Heart left ventricle (tissue), 13 donors: ENCODE results near the gene TFAP2C.

Source experiments
- POLR2A ChIP-seq, 2 donors: fragments of 450-650 bp; IDR thresholded peaks; one replicate each; pipeline ENCODE4 v1.6.1; 2017; ENCODE audit warnings: antibody characterized with exemption in 2 of 2, mild to moderate bottlenecking in 2 of 2, moderate library complexity in 2 of 2
- TF ChIP-seq, protein P1 (sequence below), 12 donors: fragments of 200-600 bp; sonication (generic) in 4 of 12; IDR thresholded peaks; one replicate each; pipeline versions ENCODE4 v1.5.0 to v1.8.0; 2018 to 2022; ENCODE audit warnings: antibody characterized with exemption in 12 of 12, mild to moderate bottlenecking in 5 of 12
- donor health status: ischemic (EF 13 %, LVEDD 7.1; RV severe dilation, severe dysfunction).
- donor health status: DM: no; HTN: yes; CAD: no.
- donor health status: DM: no; HTN: no; CAD: no.
- donor health status: ischemic (EF 25% LVEDD 6.9; RV normal size, moderate dysfunction).
- donor health status: ischemic (EF 25% LVEDD 5.7; RV mildly dilated, moderate dysfunction).
- donor health status: ischemic (EF 35%, LVEDD 5.7; RV mildly dilated, moderate dysfunction).
- donor health status: nonischemic (EF 11% LVEDD 7.7; RV severe dilation, severe dysfunction).
- donor health status: DM: yes; HTN: yes; CAD: no.
- donor health status: PGD.
- donor health status: ischemic (EF 29% LVEDD 5.4; RV normal size, mild dysfunction).
- donor health status: nonischemic (EF 23%, LVEDD 6.1; RV moderate dilation, normal function).

DNA sequence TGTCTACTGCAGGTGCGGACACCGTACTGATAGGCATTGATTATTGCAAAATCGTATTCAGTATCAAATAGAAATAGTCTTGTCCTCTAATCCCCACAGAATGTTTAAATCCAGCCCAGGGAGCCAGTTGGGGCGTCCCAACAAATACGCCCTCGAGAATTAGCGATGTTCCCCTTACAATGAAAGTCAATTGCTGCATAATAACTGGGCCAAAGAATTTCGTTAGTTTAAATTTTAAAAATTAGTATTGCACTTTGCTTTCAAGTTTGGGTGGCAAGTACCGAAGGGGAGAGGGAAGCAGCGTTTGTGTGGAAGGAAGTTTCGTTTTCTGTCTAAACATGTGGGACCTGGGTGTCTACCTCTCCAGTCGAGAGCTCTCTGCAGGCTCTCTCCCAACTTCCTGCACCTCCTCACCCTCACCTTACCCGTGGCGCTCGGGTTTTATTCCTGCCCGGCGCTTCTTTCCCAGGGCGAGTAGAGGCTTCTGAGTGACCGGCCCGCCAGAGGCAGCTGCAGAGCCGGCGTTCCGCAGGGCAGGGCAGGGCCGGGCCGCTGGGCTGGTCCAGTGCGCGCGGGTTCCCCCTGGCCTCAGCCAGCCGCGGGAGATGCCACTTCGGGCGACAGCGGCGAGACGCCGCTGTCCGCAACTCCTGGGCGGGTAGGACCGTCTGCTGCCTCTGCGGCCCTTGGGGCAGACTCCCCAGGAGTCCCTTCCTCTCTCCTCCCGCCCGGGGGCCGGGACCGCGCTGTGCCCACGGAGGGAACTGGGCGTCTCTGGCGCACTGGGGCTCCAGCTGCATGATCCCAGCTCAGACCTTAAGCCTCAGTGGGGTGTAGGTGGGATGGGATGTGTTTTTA is 862 bp upstream of the TFAP2C start:
- TF ChIP-seq, protein P1, sequence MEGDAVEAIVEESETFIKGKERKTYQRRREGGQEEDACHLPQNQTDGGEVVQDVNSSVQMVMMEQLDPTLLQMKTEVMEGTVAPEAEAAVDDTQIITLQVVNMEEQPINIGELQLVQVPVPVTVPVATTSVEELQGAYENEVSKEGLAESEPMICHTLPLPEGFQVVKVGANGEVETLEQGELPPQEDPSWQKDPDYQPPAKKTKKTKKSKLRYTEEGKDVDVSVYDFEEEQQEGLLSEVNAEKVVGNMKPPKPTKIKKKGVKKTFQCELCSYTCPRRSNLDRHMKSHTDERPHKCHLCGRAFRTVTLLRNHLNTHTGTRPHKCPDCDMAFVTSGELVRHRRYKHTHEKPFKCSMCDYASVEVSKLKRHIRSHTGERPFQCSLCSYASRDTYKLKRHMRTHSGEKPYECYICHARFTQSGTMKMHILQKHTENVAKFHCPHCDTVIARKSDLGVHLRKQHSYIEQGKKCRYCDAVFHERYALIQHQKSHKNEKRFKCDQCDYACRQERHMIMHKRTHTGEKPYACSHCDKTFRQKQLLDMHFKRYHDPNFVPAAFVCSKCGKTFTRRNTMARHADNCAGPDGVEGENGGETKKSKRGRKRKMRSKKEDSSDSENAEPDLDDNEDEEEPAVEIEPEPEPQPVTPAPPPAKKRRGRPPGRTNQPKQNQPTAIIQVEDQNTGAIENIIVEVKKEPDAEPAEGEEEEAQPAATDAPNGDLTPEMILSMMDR (IDR thresholded peaks at IDR 0.05) = no peak
- no peak for TF ChIP-seq POLR2A (IDR thresholded peaks at IDR 0.05)
